COR-L47 (cell line): ENCODE data around the gene CABLES1.

Experiments used
- DNase-seq: peaks from one replicate; lab custom pipeline; 2025; lab: John Stamatoyannopoulos, UW

Gene CABLES1

DNA sequence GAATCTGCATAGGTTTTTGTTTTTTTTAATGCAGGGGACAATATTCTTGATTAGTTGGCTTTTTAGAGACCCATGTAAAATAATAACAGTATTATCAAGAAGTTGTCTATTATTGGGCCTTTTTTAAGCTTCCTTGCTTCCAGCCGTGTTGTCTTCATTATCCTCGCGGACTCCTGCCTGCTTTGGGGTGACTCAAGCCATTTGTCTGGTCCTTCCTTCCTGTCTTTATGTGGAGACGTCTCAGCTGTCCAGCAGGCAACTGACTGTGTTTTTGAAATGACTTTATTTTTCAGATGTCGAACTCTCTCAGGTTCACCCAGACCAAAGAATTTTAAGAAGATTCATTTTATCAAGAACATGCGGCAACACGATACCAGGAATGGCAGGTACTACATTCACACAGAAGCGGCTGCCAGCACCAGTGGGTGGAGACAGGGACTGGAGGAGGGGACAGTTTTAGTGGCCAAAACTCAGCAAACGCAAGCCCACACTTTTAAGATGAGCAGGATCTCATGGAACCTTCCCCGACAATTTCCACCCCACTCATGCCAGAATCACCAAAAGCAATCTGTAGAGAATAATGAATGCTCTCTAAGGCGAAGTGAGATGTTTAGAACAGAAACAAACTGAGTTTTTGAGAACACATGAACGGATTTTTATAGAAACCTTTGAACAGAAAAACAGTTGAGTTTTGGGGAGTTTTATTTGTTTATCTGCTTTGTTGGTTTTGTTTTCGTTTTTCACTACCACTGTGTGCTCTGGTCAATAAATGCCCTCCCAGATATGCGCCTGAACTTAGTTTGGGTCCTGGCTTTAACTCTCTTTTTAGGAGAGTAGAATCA, 59.1 kb downstream of the CABLES1 start:
- no peak for DNase-seq

- no peak for DNase-seq
Measured at GRCh38 chr18:23194997-23195957, 60.0 kb downstream of the CABLES1 start.

- no peak for DNase-seq
Measured at GRCh38 chr18:23196119-23197007, 61.1 kb downstream of the CABLES1 start.

- DNase-seq: no peak
Measured at GRCh38 chr18:23198217-23198845, 63.0 kb downstream of the CABLES1 start.

- peak; percentile 27 for DNase-seq
Measured at GRCh38 chr18:23200756-23201155, 65.5 kb downstream of the CABLES1 start.

DNA sequence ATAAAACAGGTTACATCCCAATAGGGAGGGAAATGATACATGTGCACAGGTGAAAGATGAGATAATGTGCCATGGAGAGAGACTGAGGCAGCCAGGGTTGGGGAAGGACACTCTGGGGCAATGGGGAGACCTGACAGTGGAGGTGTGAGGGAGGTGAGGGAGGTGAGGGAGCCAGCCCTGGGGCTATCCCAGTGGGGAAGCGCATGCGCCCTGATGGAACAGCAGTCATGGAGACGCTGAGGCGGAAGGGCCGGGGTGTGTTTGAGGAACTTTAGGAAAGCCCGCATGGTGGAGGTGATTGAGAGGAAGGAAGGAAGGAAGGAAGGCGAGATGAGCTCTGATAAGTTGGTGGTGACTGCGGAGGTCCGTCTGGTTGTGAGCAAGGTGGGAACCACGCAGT, 66.5 kb downstream of the CABLES1 start:
- no peak for DNase-seq

- no peak for DNase-seq
Measured at GRCh38 chr18:23203891-23204432, 68.7 kb downstream of the CABLES1 start.

DNA sequence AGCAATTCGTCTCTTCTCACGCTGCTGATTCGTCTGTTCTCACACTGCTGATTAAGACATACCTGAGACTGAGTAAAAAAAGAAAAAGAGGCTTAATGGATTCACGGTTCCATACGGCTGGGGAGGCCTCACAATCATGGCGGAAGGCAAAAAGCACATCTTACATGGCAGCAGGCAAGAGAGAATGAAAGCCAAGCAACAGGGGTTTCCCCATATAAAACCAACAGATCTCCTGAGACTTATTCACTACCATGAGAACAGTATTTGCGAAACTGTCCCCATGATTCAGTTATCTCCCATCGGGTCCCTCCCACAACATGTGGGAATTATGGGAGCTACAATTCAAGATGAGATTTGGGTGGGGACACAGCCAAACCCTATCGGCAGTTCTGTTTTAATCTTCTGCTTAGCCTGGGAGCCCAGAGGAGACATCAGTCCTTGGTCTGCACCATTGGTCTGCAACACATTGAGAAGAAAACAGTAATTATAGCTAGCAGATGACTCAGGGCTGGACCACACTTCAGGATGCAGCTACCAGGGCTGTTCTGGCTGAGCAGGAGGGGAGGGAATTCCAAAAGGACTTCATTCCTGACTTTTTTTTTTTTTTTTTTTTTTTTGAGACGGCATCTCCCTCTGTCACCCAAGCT, 69.4 kb downstream of the CABLES1 start:
- DNase-seq: no peak

GRCh38 chr18:23205980-23206379, 70.7 kb downstream of the CABLES1 start:
- DNase-seq: no peak

DNA sequence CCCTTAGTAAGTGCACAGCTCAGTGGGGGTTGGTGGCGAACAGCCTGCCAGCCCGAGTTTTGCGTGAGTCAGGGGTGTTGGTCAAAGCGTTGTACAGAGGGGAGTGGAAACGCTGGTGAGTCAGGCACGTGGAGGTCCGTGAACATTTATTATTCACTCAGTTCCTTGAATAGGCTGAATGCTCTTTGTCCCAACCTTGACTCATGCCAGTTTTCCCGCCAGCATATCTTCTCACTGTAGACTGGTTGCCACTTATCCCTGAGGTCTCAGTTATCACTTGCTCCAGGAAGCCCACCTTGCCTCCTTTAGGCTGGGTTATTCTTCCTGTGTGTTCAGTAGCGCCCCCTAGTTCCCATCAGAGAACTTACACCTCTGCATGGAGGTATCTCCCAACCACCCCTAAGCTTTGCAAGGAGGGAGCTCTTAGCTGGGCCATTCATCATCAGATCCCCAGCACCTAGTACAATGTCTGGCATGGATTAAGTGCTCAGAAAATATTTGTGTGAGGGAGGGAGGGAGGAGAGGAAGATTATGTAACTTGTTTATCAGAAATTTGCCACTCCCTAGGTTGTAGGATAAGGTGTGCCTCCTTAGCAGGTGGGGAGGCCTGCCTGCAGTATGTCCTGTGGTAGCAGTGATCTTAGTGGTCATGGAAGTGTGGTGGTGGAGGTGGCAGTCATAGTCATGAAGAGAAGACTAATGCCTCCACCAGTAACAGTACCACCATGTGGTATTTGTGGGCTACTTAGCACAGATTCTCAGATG, 72.1 kb downstream of the CABLES1 start:
- no peak for DNase-seq

GRCh38 chr18:23207994-23208393, 72.7 kb downstream of the CABLES1 start:
- no peak for DNase-seq

- no peak for DNase-seq
Measured at GRCh38 chr18:23208600-23208999, 73.3 kb downstream of the CABLES1 start.

DNA sequence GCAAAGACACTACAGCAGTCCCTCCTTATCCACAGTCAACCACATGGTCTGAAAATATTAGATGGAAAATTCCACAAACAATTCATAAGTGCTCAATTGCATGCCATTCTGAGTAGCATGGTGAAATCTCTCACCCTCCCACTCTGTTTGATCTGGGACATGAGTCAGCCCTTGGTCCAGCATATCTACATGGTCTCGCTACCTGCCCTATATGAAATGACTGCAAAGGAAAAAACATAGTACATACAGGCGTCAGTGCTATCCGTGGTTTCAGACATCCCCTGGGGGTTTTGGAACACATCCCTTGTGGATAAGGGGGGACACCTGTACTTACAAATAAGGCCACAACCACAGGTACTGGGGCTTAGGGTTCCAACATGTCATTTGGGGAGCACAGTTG, 73.7 kb downstream of the CABLES1 start:
- no peak for DNase-seq

GRCh38 chr18:23209796-23210195, 74.5 kb downstream of the CABLES1 start:
- DNase-seq: no peak

- no peak for DNase-seq
Measured at GRCh38 chr18:23210526-23210925, 75.2 kb downstream of the CABLES1 start.

DNA sequence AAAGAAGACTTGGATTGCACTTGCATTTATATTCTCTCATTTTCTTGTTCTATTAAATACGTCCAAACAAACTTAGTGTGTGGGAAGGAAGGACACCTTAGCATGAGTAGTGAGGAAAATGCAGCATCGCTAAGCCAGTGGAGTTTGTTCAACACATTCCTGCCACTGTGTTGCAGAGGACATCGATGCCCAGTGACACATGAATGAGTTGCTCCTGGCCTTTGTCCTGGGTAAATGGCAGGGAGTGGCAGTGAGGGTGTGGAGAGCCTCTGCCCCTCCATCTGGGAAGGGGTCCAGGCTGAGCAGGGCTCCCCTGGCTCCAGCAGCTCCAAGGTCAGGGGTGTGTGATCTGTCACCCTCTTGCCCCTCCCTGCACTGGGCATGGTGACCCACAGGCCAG, 75.9 kb downstream of the CABLES1 start:
- no peak for DNase-seq

GRCh38 chr18:23212161-23212560, 76.9 kb downstream of the CABLES1 start:
- no peak for DNase-seq

DNA sequence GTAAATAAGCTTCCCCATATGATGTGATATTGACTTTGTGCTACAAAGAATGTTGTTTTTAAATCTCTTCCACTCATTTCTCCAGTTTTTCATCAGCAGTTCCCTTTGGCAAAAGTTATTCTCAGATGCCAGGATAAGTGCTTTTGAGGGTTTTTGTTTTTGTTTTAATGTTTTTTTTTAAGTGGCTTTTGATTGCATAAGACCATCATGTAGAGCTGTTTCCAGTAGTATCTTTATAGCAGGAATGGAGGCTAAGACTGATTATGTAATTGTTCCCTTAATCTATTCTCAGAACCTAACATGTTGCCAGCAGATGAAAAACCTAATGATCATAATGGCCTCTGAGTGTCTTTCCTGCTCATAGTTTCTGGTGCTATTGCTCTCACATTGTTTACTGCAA, 77.9 kb downstream of the CABLES1 start:
- DNase-seq: no peak

GRCh38 chr18:23217781-23218180, 82.5 kb downstream of the CABLES1 start:
- DNase-seq: no peak

GRCh38 chr18:23220355-23220754, 85.1 kb downstream of the CABLES1 start:
- DNase-seq: no peak
